ENCODE measurements around the gene MPRIP.

DNA sequence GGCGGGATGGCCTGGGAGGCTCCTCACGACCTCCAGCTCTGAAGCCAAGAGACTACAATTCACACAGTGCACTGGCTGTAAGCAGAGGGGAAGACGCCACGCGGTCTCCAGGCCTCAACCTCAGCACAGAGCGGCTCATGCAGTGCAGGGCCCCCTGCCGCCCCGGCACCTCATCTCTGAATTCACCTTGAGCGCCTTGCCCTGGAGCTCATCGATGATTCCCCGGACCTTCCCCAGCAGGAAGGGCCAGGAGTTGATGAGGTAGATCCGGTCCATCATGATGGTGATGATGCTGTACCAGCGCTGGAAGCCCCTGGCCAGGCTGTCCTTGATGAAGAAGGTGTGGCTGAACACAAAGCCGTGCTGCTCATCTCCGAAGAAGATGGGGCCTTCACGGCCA, 181.5 kb downstream of the MPRIP start:
- TF ChIP-seq POLR2A (IDR thresholded peaks at IDR 0.05; ENCODE audit: low read depth, low read length) (no peak), POU2F2 (IDR thresholded peaks at IDR 0.05; ENCODE audit: low read depth, low read length) (no peak)
